Hepatocyte (in vitro differentiated cells): ENCODE measurements around the gene SOX10. TPM values are rescaled to one million over a fixed set of nuclear protein-coding genes. Genes with fewer than 3 reads are reported as not detected.
"Not testable (repeated sequence)": the region's sequence is repeated elsewhere in the genome, so short reads cannot be mapped to it uniquely, and the experiment has no call there.

Experiments
- DNase-seq: peaks from one replicate; pipeline ENCODE4 v3.0.0-alpha.2; 2016; ENCODE audit warnings: low spot score
- H2AFZ ChIP-seq: fragments of 200-600 bp; sonication (generic); 2 replicates; pipeline ENCODE4 v1.6.0; 2016; ENCODE audit warnings: antibody characterized with exemption, mild to moderate bottlenecking
- H3K27ac ChIP-seq: fragments of 200-600 bp; sonication (generic); 2 replicates; pipeline ENCODE4 v1.5.1; 2016; ENCODE audit warnings: mild to moderate bottlenecking
- H3K27me3 ChIP-seq: fragments of 200-600 bp; sonication (generic); 2 replicates; pipeline ENCODE4 v1.6.1; 2016
- H3K36me3 ChIP-seq: fragments of 200-600 bp; sonication (generic); replicated peaks from 2 replicates; pipeline ENCODE4 v1.5.1; 2016; ENCODE audit warnings: low read depth; ENCODE audit not compliant: insufficient read depth
- H3K4me1 ChIP-seq: fragments of 200-600 bp; sonication (generic); 2 replicates; pipeline ENCODE4 v1.5.1; 2016; ENCODE audit warnings: mild to moderate bottlenecking, moderate library complexity; ENCODE audit not compliant: insufficient read depth
- H3K4me2 ChIP-seq: fragments of 200-600 bp; sonication (generic); 2 replicates; pipeline ENCODE4 v1.6.0; 2016
- H3K4me3 ChIP-seq: fragments of 200-600 bp; sonication (generic); 2 replicates; pipeline ENCODE4 v1.5.1; 2016; ENCODE audit warnings: mild to moderate bottlenecking
- H3K79me2 ChIP-seq: fragments of 200-600 bp; sonication (generic); 2 replicates; pipeline ENCODE4 v1.6.0; 2017; ENCODE audit warnings: mild to moderate bottlenecking
- H3K9me2 ChIP-seq: fragments of 200-600 bp; sonication (generic); replicated peaks from 2 replicates; pipeline ENCODE4 v1.6.0; 2017; ENCODE audit warnings: mild to moderate bottlenecking; ENCODE audit not compliant: insufficient read depth
- H3K9me3 ChIP-seq: fragments of 200-600 bp; sonication (generic); 2 replicates; pipeline ENCODE4 v1.5.1; 2016; ENCODE audit warnings: low read depth, mild to moderate bottlenecking
- H4K20me1 ChIP-seq: fragments of 200-600 bp; sonication (generic); 2 replicates; pipeline ENCODE4 v1.6.0; 2016; ENCODE audit warnings: mild to moderate bottlenecking; ENCODE audit not compliant: insufficient read depth, poor library complexity, severe bottlenecking
- EZH2 ChIP-seq: fragments of 200-600 bp; sonication (generic); IDR thresholded peaks from 2 replicates; pipeline ENCODE4 v1.6.1; 2016; ENCODE audit warnings: antibody characterized with exemption, mild to moderate bottlenecking, borderline replicate concordance
- EZH2phosphoT487 ChIP-seq: fragments of 200-600 bp; sonication (generic); IDR thresholded peaks from one replicate; pipeline ENCODE4 v1.6.1; 2018; ENCODE audit warnings: antibody characterized with exemption, mild to moderate bottlenecking, low read depth, moderate library complexity; ENCODE audit not compliant: unreplicated experiment, severe bottlenecking
- WGBS: methylation state at CpG from one replicate; pipeline ENCODE4 v1.1.6; 2016; ENCODE audit warnings: low lambda C conversion rate; ENCODE audit errors: missing lambda C conversion rate; 5-methylcytosine and 5-hydroxymethylcytosine counted together
- polyA plus RNA-seq: library from polyadenylated mRNA; unstranded; fragments of >200 nt; fragmentation: Nextera tagmentation; extraction: Ambion mirVana; gene quantifications from 2 replicates; pipeline ENCODE4 v1.2.1, GENCODE V29; 2016
- total RNA-seq: library from RNA; depleted of rRNA; stranded (reverse); fragments of >200 nt; gene quantifications from 2 replicates; pipeline ENCODE4 v1.2.3, GENCODE V29; 2014
- TF ChIP-seq, protein P1 (sequence below): fragments of 200-600 bp; sonication (generic); IDR thresholded peaks from 2 replicates; pipeline ENCODE4 v1.5.1; 2016; ENCODE audit warnings: antibody characterized with exemption, mild to moderate bottlenecking; ENCODE audit not compliant: poor library complexity

The SOX10 gene
- total and polyA plus RNA-seq, 2 experiments from 2014 or later, result not detected

DNA sequence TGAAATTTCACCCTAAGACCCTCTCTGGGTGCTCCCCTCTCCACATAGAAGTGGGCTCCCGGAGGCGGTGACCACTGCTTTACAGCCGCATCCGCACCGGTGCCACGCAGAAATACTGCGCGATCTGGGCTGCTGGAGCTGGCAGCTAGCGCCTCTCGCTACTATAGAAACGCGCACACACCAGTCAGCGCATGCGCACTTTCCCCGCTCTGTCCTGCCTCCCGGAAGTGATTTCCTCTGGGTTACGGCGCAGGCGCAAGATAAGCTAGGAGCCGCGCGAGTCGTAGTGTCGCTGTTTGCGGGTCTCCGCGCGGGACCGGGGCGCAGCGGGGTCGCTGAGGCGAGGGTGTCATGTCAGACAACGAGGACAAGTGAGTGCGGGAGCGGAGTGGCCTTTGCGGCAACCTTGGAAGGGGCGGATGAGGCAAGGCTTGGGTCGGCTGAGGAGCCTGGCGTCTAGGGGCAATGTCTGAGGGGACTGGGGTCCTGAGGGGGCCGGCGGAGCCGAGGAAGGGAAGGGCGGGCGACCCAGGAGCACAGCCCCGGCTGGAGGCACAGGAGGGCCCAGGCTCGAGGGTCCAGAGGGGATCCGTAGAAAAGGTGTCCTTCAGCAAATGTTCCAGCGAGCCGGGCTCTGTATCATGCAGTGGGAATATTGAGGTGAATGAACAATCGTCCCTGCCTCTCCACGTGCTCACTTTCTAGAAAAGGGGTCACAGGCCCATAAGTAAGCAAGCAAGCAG, 30.7 kb downstream of the SOX10 start, which contains the start of the genes C22orf23 and POLR2F:
C22orf23 (minus strand) TSS at position 165 of the 743 bp plus-strand sequence. CDS start 452 bp downstream, outside the sequence.
POLR2F (plus strand) TSS at position 263 of the 743 bp plus-strand sequence; CDS start at position 352, 89 bp downstream.
- H3K27ac ChIP-seq, result no peak within 1 kb of the TSS

GRCh38 chr22:37953062-37953436, 31.3 kb downstream of the SOX10 start:
- Histone ChIP-seq H2AFZ (peak overlapping the region; percentile 72), H3K4me3 (peak overlapping the region; percentile 37), H3K9me3 (no peaks in the 10 kb centered on the region), H3K27ac (no peak overlapping the region), H3K4me1 (peaks cover 14% of the 10 kb centered on the region), H3K36me3 (no peaks in the 10 kb centered on the region), H3K4me2 (peak overlapping the region; percentile 93), H3K27me3 (no peaks in the 10 kb centered on the region), H3K79me2 (peaks cover 30% of the 10 kb centered on the region), H4K20me1 (no peaks in the 10 kb centered on the region), H3K9me2 (no peaks in the 10 kb centered on the region)
- DNase-seq, result no peak
- 10% methylated on average over 13 of the region's 13 CpGs for WGBS
- TF ChIP-seq, protein P1, sequence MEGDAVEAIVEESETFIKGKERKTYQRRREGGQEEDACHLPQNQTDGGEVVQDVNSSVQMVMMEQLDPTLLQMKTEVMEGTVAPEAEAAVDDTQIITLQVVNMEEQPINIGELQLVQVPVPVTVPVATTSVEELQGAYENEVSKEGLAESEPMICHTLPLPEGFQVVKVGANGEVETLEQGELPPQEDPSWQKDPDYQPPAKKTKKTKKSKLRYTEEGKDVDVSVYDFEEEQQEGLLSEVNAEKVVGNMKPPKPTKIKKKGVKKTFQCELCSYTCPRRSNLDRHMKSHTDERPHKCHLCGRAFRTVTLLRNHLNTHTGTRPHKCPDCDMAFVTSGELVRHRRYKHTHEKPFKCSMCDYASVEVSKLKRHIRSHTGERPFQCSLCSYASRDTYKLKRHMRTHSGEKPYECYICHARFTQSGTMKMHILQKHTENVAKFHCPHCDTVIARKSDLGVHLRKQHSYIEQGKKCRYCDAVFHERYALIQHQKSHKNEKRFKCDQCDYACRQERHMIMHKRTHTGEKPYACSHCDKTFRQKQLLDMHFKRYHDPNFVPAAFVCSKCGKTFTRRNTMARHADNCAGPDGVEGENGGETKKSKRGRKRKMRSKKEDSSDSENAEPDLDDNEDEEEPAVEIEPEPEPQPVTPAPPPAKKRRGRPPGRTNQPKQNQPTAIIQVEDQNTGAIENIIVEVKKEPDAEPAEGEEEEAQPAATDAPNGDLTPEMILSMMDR, result no peak
- TF ChIP-seq EZH2, result no peak
- TF ChIP-seq EZH2phosphoT487, result no peak

More for the DNA sequence above, 30.7 kb downstream of the SOX10 start, which contains the start of the genes C22orf23 and POLR2F:
- H3K9me3 ChIP-seq, result no peaks in the 10 kb centered on the region
- H3K9me2 ChIP-seq, result no peaks in the 10 kb centered on the region
- peak within 1 kb of the TSS; percentile 46 for H3K4me3 ChIP-seq
- peak; percentile 99 for DNase-seq
- under 1% methylated on average over 45 of the region's 52 CpGs for WGBS
- TF ChIP-seq, protein P1, result no peak
- no peak for TF ChIP-seq EZH2phosphoT487
- TF ChIP-seq EZH2, result no peak
- H3K4me2 ChIP-seq, result peak within 1 kb of the TSS; percentile 93
- no peaks in the 10 kb centered on the region for H3K27me3 ChIP-seq
- H3K79me2 ChIP-seq, result peaks cover 30% of the 10 kb centered on the region
- H4K20me1 ChIP-seq, result no peaks in the 10 kb centered on the region
- H2AFZ ChIP-seq, result peak within 1 kb of the TSS; percentile 90
- peaks cover 14% of the 10 kb centered on the region for H3K4me1 ChIP-seq
- H3K36me3 ChIP-seq, result no peaks in the 10 kb centered on the region

- Histone ChIP-seq H2AFZ (peak overlapping the region; percentile 72), H3K4me1 (peaks cover 14% of the 10 kb centered on the region), H3K4me2 (peak overlapping the region; percentile 93), H3K79me2 (peaks cover 30% of the 10 kb centered on the region), H3K4me3 (peak overlapping the region; percentile 37)
- not testable (repeated sequence) for H3K9me2 ChIP-seq, DNase-seq, H3K9me3 ChIP-seq, H3K36me3 ChIP-seq, H4K20me1 ChIP-seq, H3K27me3 ChIP-seq, H3K27ac ChIP-seq
- WGBS, result 33% methylated on average over 20 of the region's 20 CpGs
Observed at GRCh38 chr22:37952629-37953028, 31.7 kb downstream of the SOX10 start.

GRCh38 chr22:37951305-37951704, 33.0 kb downstream of the SOX10 start:
- WGBS, result 57% methylated on average over 8 of the region's 8 CpGs
- no peak overlapping the region for H3K4me2 ChIP-seq
- no peak for DNase-seq
- H3K4me1 ChIP-seq, result peaks cover 14% of the 10 kb centered on the region
- H3K4me3 ChIP-seq, result no peak overlapping the region
- peaks cover 26% of the 10 kb centered on the region for H3K79me2 ChIP-seq
- no peak overlapping the region for H3K27ac ChIP-seq
- no peaks in the 10 kb centered on the region for H3K9me3 ChIP-seq
- no peaks in the 10 kb centered on the region for H3K27me3 ChIP-seq
- TF ChIP-seq EZH2phosphoT487 (no peak), EZH2 (no peak)
- TF ChIP-seq, protein P1, result no peak
- H2AFZ ChIP-seq, result no peak overlapping the region
- no peaks in the 10 kb centered on the region for H3K36me3 ChIP-seq
- H3K9me2 ChIP-seq, result no peaks in the 10 kb centered on the region
- H4K20me1 ChIP-seq, result no peaks in the 10 kb centered on the region

DNA sequence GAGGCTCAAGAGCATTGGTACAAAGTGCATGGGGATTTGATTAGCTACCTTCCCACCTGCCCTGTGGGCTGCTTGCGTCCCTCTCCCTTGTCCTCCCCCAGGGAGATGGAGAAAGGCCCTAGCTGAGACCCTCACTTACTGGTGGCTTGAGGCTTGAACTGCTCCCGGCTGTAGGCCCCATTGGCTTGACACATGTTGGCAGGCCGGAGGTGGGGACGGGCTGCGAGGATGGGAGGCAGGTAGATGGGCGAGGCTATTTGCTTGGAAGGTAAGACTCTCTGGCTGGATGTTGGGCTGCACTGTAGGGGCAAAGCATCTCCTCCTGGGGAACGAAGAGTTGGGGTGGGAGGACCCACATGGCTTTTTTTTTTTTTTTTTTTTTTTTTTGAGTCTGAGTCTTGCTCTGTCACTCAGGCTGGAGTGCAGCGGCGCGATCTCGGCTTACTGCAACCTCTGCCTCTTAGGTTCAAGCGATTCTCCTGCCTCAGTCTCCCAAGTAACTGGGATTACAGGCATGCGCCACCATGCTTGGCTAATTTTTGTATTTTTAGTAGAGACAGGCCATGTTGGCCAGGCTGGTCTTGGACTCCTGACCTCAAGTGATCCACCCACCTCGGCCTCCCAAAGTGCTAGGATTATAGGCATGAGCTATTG, 37.1 kb downstream of the SOX10 start:
- H3K79me2 ChIP-seq, H4K20me1 ChIP-seq, H3K9me3 ChIP-seq, H3K4me2 ChIP-seq, H3K27ac ChIP-seq, H3K4me3 ChIP-seq, H2AFZ ChIP-seq, DNase-seq, H3K9me2 ChIP-seq, H3K27me3 ChIP-seq, H3K4me1 ChIP-seq, H3K36me3 ChIP-seq: not testable (repeated sequence)
- WGBS, result 95% methylated on average over 14 of the region's 14 CpGs

DNA sequence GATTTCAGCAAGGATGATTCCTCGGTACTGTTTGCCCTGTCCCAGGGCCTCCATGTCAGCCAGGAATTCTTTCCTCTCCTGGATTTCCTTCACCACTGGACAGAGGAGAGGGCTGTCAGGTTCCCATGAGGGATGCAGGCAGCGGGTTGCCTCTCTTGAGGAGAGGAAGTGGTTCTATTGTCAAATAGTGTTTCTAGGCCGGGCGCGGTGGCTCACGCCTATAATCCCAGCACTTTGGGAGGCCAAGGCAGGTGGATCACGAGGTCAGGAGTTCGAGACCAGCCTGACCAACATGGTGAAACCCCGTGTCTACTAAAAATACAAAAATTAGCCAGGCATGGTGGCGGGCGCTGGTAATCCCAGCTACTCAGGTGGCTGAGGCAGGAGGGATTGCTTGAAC, 39.9 kb downstream of the SOX10 start:
- H3K27ac ChIP-seq, H3K27me3 ChIP-seq, H2AFZ ChIP-seq, H3K4me2 ChIP-seq, H3K4me3 ChIP-seq, DNase-seq, H3K4me1 ChIP-seq, H4K20me1 ChIP-seq, H3K79me2 ChIP-seq, H3K36me3 ChIP-seq, H3K9me3 ChIP-seq, H3K9me2 ChIP-seq: not testable (repeated sequence)
- 97% methylated on average over 11 of the region's 11 CpGs for WGBS
